Lower leg skin (tissue), 4 donors: Measurements from ENCODE around the gene DLG3. TPM values are rescaled to one million over a fixed set of nuclear protein-coding genes. Genes with fewer than 3 reads are reported as not detected.

Source experiments
- DNase-seq, 2 donors: peaks; one replicate each; pipeline ENCODE4 v3.0.0-alpha.2; 2019; ENCODE audit warnings: low spot score in 2 of 2
- H3K4me3 ChIP-seq: fragments of 200-600 bp; sonication (generic); 2 replicates; pipeline ENCODE4 v1.5.1; 2017; ENCODE audit warnings: mild to moderate bottlenecking, low read depth; ENCODE audit not compliant: poor library complexity, severe bottlenecking
- POLR2A ChIP-seq, 2 donors: fragments of 450-650 bp; IDR thresholded peaks; one replicate each; pipeline ENCODE4 v1.6.1; 2016 to 2017; ENCODE audit warnings: antibody characterized with exemption in 2 of 2, mild to moderate bottlenecking in 1 of 2, moderate library complexity in 1 of 2
- WGBS, 2 donors: methylation state at CpG; one replicate each; pipeline ENCODE4 v1.1.5; 2018; 5-methylcytosine and 5-hydroxymethylcytosine counted together
- intact Hi-C: fragments of 100-400 bp; cut with DNase I; formaldehyde crosslinking; loops from one replicate; pipeline ENCODE4 v1.15.0; 2023; ENCODE audit warnings: low total_unique reads
- total RNA-seq, 4 donors: library from RNA; depleted of rRNA; stranded (reverse); fragments of >200 nt; gene quantifications; one replicate each; pipeline ENCODE4 v1.1.0, GENCODE V29; 2016
- TF ChIP-seq, protein P1 (sequence below), 3 donors: fragments of 450-650 bp; IDR thresholded peaks; one replicate each; pipeline ENCODE4 v1.5.1; 2016; ENCODE audit warnings: antibody characterized with exemption in 3 of 3, mild to moderate bottlenecking in 3 of 3, moderate library complexity in 2 of 3

DLG3 gene
- total RNA-seq, 4 donors from 2014 or later, result 26.1 to 40.2 (median 35.9) TPM

DNA sequence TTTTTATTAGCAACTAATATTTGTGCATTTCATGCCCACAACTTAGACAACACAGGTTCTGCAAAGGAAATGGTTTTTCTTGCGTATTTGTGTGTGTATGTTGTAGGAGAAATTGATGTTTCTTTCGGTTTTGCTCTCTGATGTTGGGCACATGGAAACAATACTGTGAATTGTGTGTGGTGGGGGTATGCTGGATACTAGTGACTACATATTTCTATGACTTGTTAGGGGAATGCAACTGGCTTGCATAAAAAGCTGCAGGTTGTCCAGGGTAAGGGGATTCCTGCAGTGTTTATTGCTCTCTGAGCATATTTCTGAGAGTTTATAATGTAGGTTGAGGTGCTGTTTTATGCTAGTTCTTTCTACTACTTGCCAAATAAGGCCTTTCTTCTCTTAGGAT, 11.6 kb downstream of the DLG3 start:
- DNase-seq, result no peak
- intact Hi-C loops, result no loop called here
- 33 to 55% methylated on average over 2 of the region's 2 CpGs for WGBS, 2 donors
- TF ChIP-seq POLR2A (IDR thresholded peaks at IDR 0.05), result no peak
- TF ChIP-seq, protein P1, sequence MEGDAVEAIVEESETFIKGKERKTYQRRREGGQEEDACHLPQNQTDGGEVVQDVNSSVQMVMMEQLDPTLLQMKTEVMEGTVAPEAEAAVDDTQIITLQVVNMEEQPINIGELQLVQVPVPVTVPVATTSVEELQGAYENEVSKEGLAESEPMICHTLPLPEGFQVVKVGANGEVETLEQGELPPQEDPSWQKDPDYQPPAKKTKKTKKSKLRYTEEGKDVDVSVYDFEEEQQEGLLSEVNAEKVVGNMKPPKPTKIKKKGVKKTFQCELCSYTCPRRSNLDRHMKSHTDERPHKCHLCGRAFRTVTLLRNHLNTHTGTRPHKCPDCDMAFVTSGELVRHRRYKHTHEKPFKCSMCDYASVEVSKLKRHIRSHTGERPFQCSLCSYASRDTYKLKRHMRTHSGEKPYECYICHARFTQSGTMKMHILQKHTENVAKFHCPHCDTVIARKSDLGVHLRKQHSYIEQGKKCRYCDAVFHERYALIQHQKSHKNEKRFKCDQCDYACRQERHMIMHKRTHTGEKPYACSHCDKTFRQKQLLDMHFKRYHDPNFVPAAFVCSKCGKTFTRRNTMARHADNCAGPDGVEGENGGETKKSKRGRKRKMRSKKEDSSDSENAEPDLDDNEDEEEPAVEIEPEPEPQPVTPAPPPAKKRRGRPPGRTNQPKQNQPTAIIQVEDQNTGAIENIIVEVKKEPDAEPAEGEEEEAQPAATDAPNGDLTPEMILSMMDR (IDR thresholded peaks at IDR 0.05), result no peak
- H3K4me3 ChIP-seq, result no peak overlapping the region

DNA sequence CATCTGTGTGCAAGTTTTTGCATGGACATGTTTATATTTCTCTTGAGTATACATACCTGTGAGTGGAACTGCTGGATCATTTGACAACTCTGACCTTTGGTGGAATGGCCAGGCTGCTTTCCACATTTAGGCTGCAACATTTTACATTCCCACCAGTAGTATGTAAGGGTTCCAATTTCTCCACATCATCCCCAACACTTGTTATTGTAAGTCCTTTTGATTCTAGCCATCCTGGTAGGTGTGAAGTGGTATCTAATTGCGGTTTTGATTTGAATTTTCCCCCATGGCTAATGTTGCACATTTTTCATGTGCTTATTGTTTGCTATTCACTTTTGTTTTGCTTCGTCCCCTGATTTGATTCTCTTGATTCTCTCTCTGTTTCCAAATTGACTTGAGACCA, 16.4 kb downstream of the DLG3 start:
- TF ChIP-seq, protein P1 (IDR thresholded peaks at IDR 0.05), result no peak
- TF ChIP-seq POLR2A (IDR thresholded peaks at IDR 0.05), result no peak
- 73 to 97% methylated on average over 2 of the region's 2 CpGs for WGBS, 2 donors
- intact Hi-C loops, result no loop called here
- no peak overlapping the region for H3K4me3 ChIP-seq
- no peak for DNase-seq

DNA sequence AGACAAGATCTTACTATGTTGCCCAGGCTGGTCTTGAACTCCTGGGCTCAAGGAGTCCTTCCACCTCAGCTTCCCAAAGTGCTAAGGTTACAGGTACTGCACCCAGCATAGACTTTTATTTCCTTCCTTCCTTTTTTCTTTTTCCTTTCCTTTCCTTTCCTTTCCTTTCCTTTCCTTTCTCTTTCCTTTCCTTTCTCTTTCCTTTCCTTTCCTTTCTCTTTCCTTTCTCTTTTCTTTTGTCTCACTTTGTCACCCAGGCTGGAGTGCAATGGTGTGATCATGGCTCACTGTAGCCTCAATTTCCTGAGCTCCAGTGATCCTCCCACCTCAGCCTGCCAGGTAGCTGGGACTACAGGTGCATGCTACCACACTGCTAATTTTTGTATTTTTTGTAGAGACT, 19.4 kb downstream of the DLG3 start:
- TF ChIP-seq POLR2A (IDR thresholded peaks at IDR 0.05), result no peak
- TF ChIP-seq, protein P1 (IDR thresholded peaks at IDR 0.05), result no peak
- no peak for DNase-seq
- H3K4me3 ChIP-seq, result no peak overlapping the region
- intact Hi-C loops, result no loop called here

DNA sequence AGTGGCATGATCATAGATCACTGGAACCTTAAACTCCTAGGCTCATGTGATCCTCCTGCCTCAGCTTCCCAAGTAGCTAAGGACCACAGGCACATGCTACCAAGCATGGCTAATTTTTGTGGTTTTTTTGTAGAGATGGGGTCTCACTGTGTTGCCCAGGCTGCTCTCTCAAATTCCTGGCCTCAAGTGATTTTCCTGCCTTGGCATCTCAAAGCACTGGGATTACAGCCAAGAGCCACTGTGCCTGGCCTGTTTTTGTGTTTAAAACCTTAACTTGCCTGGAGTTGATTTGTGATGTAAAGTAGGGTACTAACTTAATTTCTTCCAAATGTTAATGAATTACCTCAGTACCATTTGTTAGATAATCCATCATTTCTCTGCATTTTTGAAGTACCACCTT, 22.3 kb downstream of the DLG3 start:
- no peak overlapping the region for H3K4me3 ChIP-seq
- TF ChIP-seq POLR2A (IDR thresholded peaks at IDR 0.05), result no peak
- TF ChIP-seq, protein P1 (IDR thresholded peaks at IDR 0.05), result no peak
- DNase-seq, result no peak
- intact Hi-C loops, result no loop called here

DNA sequence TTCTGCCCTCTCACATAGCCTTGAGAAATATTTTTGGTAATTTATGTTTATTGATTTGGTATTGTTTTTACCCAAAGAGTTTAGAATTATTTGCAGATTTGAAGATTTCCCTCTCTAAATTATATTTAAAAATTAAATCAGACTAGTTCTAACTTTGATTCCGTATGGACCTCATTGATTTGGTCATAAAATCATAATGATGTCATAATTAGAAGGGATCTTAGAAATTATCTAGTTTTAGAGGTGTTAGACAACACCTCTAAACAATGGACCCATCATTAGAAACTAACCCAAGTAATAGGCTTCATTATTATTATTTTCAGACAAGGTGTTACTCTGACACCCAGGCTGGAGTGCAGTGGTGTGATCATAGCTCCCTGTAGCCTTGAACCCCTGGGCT, 24.1 kb downstream of the DLG3 start:
- 76 to 97% methylated on average over 1 of the region's 1 CpG for WGBS, 2 donors
- no peak overlapping the region for H3K4me3 ChIP-seq
- DNase-seq, result no peak
- no peak for TF ChIP-seq POLR2A (IDR thresholded peaks at IDR 0.05)
- TF ChIP-seq, protein P1 (IDR thresholded peaks at IDR 0.05), result no peak
- intact Hi-C loops, result no loop called here

DNA sequence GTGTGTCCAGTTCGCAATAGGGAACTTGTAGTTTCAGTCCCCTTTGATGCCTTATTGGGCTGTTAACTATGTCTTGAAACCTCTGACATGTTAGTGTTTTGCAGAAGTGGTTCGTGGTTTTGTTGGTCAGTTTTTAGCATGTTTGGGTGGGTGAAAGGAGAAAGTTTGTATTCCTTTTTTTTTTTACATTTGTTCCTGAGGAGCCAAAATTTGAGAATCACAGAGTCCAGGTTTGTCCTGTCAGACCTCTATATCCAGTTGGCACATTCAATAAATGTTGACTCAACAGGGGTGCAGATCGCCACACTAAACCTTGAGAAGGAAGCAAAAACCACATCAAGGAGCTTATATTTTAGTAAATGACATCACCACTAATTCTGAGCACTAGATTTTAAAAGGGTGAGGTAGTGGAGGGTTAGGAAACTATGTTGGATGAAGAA, 26.2 kb downstream of the DLG3 start:
- no peak for TF ChIP-seq POLR2A (IDR thresholded peaks at IDR 0.05)
- TF ChIP-seq, protein P1 (IDR thresholded peaks at IDR 0.05), result no peak
- intact Hi-C loops, result no loop called here
- H3K4me3 ChIP-seq, result no peak overlapping the region
- 82 to 84% methylated on average over 3 of the region's 3 CpGs for WGBS, 2 donors
- no peak for DNase-seq
